A549 treated with CpdA at 1 μM for 4 hours (cell line): ENCODE results near the gene DCTN2. TPM values are rescaled to one million over a fixed set of nuclear protein-coding genes. Genes with fewer than 3 reads are reported as not detected.

ENCODE experiments used
- total RNA-seq: library from RNA; stranded (reverse); fragments of 200-300 nt; extraction: Qiagen RNA extraction; gene quantifications from 5 replicates; pipeline ENCODE4 v1.2.3, GENCODE V29; 2022; ENCODE audit warnings: low read depth

DCTN2 gene
- 112 to 184 TPM (median 114 TPM) in 5 replicates for total RNA-seq

DNA sequence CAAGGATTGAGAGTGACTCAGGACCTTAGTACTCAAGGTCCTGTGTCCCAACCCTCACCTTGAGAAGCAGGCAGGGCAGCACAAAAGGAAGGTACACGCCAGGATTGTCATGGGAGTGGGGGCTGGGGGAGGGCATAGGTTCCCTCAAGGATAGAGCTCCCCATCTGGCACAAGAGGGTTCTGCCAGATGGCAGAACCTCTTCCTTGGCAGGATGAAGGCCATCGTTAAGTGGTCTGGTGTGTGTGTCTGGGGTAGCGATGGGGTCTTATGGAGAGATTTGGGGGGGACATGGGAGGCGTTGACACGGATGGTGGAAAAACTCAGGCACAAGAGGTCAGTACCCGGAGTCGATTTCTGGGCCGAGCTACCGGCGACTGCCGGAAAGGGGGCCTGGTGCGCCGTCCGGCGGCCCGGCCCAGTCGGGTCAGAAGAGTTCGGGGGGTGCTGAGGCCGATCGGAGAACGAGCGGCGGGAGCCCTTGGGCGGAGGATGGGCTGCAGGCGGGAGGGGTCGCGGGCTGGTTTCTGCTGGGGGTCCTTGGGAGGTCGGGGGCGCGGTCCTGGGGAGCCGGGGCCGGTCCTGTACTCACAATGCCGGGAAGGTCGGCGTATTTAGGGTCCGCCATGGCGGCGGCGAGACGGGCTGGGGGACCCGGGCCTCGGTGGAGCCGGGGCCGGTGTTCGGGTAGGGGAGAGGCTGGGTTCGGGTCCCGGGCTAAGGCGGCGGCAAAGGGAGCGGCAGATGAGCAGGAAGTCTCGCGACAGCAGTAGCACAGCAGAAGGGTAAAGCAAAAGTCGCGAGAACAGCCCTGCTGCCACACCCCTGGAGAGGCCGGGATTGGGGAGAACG, at the start of gene DCTN2:
DCTN2 (minus strand) TSS at position 755 of the 850 bp plus-strand sequence; CDS start at position 626, 129 bp downstream.

GRCh38 chr12:57590864-57591781, 44.1 kb upstream of the DCTN2 start, which contains the start of gene PIP4K2C:
Gene PIP4K2C, plus strand, starts transcription at chr12:57591192. Its CDS starts 98 bp downstream, at chr12:57591290.

DNA sequence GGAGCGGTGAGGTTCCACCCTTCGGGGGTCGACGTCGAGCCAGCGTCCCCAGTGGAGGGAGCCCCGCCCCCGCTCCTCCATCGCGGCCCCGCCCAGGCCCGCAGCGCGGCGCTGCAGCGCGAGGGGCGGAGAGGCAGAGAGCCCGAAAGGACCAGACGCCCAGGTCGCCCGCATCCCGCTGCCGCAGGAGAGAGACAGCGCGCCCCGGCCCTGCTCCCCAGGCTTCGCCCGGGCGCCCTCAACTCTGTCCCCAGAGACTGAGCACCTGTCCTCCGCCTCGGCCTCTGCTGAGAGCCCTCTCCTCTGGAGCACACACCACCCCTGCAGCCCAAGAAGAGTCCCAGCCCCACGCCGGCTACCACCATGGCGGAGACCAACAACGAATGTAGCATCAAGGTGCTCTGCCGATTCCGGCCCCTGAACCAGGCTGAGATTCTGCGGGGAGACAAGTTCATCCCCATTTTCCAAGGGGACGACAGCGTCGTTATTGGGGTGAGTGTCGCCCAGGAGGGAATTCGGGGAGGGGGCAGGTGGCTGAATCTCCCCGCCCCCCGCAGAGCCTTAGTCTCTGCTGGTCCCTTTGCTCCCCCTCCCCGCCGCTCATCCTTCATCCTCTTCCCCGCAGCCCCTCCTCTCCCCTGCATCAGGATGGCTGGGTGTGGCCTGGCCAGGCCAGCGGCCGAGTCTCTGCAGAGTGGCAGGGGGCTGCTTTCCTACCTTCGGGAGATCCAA, 3.1 kb upstream of the DCTN2 start, which contains the start of gene KIF5A:
KIF5A (plus strand) TSS at position 136 of the 732 bp plus-strand sequence; CDS start at position 364, 228 bp downstream.

GRCh38 chr12:57522011-57522886, 24.7 kb downstream of the DCTN2 start, which contains the start of gene MBD6:
Gene MBD6, plus strand, starts transcription at chr12:57522824. Its CDS starts 1,480 bp downstream, at chr12:57524304.

DNA sequence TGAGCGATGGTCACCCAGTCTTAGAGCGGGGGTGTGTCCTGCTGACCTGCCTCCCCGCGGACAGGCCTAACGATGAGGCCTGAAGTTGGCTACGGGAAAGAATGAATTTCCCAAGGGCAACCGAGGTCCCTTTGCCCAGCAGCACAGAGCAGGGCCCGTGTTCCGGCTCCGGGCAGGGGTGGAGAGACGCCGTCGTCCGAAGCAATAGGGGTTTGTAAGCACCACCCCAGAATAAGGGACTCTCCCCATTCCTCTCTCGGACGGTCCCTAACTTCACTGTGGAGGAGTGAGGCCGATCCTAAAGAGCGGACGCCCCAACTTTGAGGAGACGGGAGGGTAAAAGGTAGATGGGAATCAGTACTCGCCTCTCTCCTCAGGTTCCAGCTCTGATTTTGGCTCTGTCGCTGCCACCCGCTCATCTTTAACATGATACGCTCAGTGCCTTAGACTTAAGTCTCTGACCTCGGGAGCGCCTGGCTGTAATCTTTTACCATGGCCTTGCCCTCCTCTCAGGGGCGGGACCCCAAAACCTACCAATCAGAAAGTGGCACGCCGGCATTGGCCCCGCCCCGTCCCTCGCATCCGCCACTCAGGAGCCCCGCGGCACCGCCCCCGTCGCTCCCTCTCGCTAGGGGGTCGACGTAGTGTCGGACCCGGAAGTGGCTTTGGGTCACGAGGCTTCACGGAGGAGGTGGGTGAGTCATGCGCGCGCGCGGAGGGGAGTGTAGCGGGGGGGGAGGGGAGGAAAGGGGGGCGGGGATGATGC, 26.8 kb downstream of the DCTN2 start, which contains the start of gene DDIT3:
DDIT3 (minus strand) TSS at position 462 of the 766 bp plus-strand sequence. CDS start 3,108 bp downstream, outside the sequence.

DNA sequence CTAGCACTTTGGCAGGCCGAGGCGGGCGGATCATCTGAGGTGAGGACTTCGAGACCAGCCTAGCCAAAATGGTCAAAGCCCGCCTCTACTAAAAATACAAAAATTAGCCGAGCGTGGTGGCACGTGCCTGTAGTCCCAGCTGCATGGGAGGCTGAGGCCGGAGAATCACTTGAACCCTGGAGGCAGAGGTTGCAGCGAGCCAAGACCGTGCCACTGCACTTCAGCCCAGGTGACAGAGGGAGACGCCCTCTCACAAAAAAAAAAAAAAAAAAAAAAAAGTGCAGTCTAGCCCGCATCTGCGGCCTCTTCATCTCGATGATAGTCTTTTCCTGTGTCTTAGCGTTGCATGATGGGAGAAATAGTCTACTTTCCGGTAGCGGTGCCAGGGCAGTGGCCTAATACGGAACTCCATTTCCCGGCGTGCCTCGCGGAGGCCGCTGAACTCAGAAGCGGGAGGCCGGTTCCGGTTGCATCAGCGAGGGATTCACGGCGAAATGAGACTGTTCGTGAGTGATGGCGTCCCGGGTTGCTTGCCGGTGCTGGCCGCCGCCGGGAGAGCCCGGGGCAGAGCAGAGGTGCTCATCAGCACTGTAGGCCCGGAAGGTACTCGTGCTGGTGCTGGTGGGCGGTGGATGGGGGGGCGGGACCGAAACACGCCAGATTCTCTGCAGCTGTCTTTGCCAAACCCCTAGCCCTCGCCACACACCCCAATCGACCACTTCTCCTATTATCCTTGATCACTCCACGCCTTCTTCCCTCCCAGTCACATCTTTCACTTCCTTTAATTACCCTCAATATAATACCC, 59.2 kb downstream of the DCTN2 start, which contains the start of gene MARS1:
MARS1 (plus strand) TSS at position 472 of the 805 bp plus-strand sequence; CDS start at position 495, 23 bp downstream.

Other genes starting within 250 kb of the DCTN2 start
- gene R3HDM2, start 116.1 kb downstream of the DCTN2 start, total RNA-seq: 8.2 to 11.6 TPM (median 10.1 TPM) in 5 replicates
- 0.03 to 0.07 TPM in 2 of 5 replicates, not detected in the others for gene INHBC, start 112.4 kb downstream of the DCTN2 start, total RNA-seq
- 0.07 to 0.20 TPM (median 0.13 TPM) in 4 of 5 replicates, not detected in the other for gene INHBE, start 91.9 kb downstream of the DCTN2 start, total RNA-seq
- gene GLI1, start 87.4 kb downstream of the DCTN2 start, total RNA-seq: 7.1 to 13.9 TPM (median 12.0 TPM) in 5 replicates
- 0.20 to 0.91 TPM (median 0.40 TPM) in 5 replicates for gene ARHGAP9, start 67.3 kb downstream of the DCTN2 start, total RNA-seq
- 151 to 225 TPM (median 156 TPM) in 5 replicates for gene MARS1, start 59.1 kb downstream of the DCTN2 start, total RNA-seq
- 35.7 to 48.5 TPM (median 39.1 TPM) in 5 replicates for gene DDIT3, start 26.7 kb downstream of the DCTN2 start, total RNA-seq
- 23.2 to 32.2 TPM (median 27.5 TPM) in 5 replicates for gene MBD6, start 24.4 kb downstream of the DCTN2 start, total RNA-seq
- gene KIF5A, start 2.9 kb upstream of the DCTN2 start, total RNA-seq: 0.17 to 0.31 TPM (median 0.23 TPM) in 5 replicates
- 36.3 to 44.3 TPM (median 42.6 TPM) in 5 replicates for gene PIP4K2C, start 44.0 kb upstream of the DCTN2 start, total RNA-seq
- 14.4 to 21.2 TPM (median 18.1 TPM) in 5 replicates for gene DTX3, start 57.6 kb upstream of the DCTN2 start, total RNA-seq
- 4.8 to 7.0 TPM (median 6.8 TPM) in 5 replicates for gene ARHGEF25, start 64.2 kb upstream of the DCTN2 start, total RNA-seq
- 36.6 to 54.4 TPM (median 48.1 TPM) in 5 replicates for gene B4GALNT1, start 86.0 kb upstream of the DCTN2 start, total RNA-seq
- gene OS9, start 146.9 kb upstream of the DCTN2 start, total RNA-seq: 116 to 127 TPM (median 119 TPM) in 5 replicates
- 0.13 to 0.20 TPM (median 0.16 TPM) in 5 replicates for gene AGAP2, start 191.6 kb upstream of the DCTN2 start, total RNA-seq
- gene TSPAN31, start 197.8 kb upstream of the DCTN2 start, total RNA-seq: 15.7 to 20.4 TPM (median 17.0 TPM) in 5 replicates
- 259 to 307 TPM (median 276 TPM) in 5 replicates for gene CDK4, start 205.1 kb upstream of the DCTN2 start, total RNA-seq
- gene MARCHF9, start 207.9 kb upstream of the DCTN2 start, total RNA-seq: 6.1 to 8.8 TPM (median 7.5 TPM) in 5 replicates
- gene CYP27B1, start 219.9 kb upstream of the DCTN2 start, total RNA-seq: 1.4 to 3.7 TPM (median 2.3 TPM) in 5 replicates
- gene METTL1, start 224.9 kb upstream of the DCTN2 start, total RNA-seq: 51.0 to 61.9 TPM (median 57.7 TPM) in 5 replicates
- 4.2 to 7.1 TPM (median 6.1 TPM) in 5 replicates for gene EEF1AKMT3, start 225.4 kb upstream of the DCTN2 start, total RNA-seq
- gene TSFM, start 235.6 kb upstream of the DCTN2 start, total RNA-seq: 69.5 to 78.2 TPM (median 73.9 TPM) in 5 replicates